Activated T-cell treated with anti-CD3 and anti-CD28 coated beads for 1 hour (primary cell): ENCODE data around the gene DPP4.
"Not testable (repeated sequence)": the region's sequence is repeated elsewhere in the genome, so short reads cannot be mapped to it uniquely, and the experiment has no call there.

Experiments
- DNase-seq: peaks from one replicate; pipeline ENCODE4 v3.0.0-alpha.2; 2020; ENCODE audit warnings: low read depth

DPP4 gene

DNA sequence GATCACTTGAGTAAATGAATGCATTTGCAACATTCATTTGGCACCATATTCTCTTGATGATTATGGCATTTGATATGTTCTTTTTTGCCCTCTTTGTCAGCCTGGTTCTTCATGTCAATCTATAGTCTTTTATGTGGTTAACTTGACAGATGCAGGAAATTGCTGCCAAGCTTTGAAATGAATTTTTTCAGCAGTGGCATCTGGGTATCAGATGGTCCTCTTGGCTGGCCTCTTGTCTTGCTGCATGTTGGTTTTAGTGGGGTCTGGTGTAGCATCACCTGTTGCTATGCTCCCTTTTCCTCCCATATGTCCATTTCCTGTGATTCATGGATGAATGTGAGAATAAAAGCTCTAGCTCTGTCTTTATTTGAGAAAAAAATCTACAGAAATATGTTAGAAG is 119.9 kb downstream of the DPP4 start:
- DNase-seq: no peak

DNA sequence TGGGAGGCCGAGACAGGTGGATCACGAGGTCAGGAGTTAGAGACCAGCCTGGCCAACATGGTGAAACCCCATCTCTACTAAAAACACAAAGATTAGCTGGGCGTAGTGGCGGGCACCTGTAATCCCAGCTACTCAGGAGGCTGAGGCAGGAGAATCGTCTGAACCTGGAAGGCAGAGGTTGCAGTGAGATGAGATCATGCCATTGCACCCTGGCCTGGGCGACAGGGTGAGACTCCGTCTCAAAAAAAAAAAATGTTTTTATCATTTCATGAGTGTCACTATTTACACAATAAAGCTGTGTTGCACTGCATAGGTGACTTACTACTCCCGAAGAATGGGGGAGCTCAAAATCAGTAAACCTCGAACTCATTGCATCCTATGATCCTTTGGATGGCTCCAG is 120.6 kb downstream of the DPP4 start:
- not testable (repeated sequence) for DNase-seq

- DNase-seq: no peak
These were observed 121.2 kb downstream of the DPP4 start for GRCh38 chr2:161952783-161953191.

- DNase-seq: no peak
These were observed 126.2 kb downstream of the DPP4 start for GRCh38 chr2:161947836-161948235.

- DNase-seq: no peak
These were observed 126.6 kb downstream of the DPP4 start for GRCh38 chr2:161947406-161947805.

DNA sequence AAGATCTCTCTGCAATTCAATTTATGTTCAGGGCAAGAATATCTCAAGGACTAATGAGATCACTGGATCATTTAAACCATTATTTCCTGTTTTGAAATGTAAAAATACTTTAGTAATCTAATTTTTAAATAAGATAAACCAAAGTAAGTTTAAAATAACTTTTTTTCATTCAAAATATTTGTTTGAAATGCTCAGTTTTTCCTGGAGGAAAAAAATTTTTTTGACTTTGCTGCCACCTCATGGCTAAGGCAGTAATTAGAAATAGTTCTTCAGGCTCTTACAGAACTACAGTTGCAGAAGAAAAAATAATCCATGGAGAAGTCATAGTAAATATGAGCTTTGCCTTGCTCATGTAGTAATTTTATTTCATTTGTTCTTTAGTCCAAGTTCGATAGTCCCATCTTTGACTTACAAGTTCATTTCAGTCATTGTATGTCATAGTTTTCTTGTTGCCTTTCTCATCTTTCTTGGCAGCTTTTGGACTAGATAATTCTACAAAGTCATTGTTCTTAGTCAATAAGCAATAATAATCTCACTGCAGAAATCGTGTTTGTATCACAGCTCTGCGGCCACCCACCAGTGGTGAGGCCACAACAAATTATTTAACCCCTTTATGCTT is 127.4 kb downstream of the DPP4 start:
- no peak for DNase-seq

- DNase-seq: no peak
These were observed 131.0 kb downstream of the DPP4 start for GRCh38 chr2:161943011-161943410.
